ENCODE measurements around the gene EHBP1. TPM values are rescaled to one million over a fixed set of nuclear protein-coding genes. Genes with fewer than 3 reads are reported as not detected.
"Not testable (repeated sequence)": the region's sequence is repeated elsewhere in the genome, so short reads cannot be mapped to it uniquely, and the experiment has no call there.

The EHBP1 gene
- total RNA-seq, 3 donors from 2014 or later (not counting 1 experiment from before 2014, with no cell fraction given) = 22.4 to 33.4 (median 28.3) TPM

DNA sequence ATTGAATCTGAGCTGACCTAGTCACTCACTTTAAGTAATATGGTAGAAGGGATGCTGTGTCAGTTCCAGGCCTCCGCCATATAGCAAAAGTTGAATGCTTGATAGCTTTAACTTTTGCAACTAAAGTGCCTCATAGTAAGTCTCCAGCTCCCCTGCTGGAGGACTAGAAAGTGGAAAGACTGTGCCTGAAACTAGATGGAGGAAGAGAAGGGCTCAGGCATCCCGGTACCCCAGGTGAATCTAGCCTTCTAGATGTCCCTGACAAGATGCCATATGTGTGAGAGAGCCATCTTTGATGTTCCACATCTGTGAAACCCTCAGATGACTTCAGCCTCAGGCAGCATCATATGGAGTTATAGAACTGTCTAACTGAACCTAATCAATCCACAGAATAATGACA, 366.2 kb downstream of the EHBP1 start:
- no peaks in the 10 kb centered on the region for H3K9me3 Mint-ChIP-seq
- H3K27me3 Mint-ChIP-seq (ENCODE audit: low read depth in 2 of 2) = peaks cover 9 to 22% of the 10 kb centered on the region in 2 donors
- intact Hi-C loops (cut with micrococcal nuclease) = no loop called here
- no peaks in the 10 kb centered on the region for H3K4me1 Mint-ChIP-seq
- H3K27ac ChIP-seq (ENCODE audit: low read length) = no peak overlapping the region
- H3K36me3 ChIP-seq (ENCODE audit: control insufficient read depth, insufficient read depth, low read length) = no peaks in the 10 kb centered on the region
- H3K4me1 ChIP-seq (ENCODE audit: control insufficient read depth, insufficient read depth, low read length) = no peaks in the 10 kb centered on the region
- no peaks in the 10 kb centered on the region for H3K36me3 Mint-ChIP-seq
- no peak overlapping the region for H3K4me3 ChIP-seq (ENCODE audit: low read length)
- DNase-seq (no peak), ATAC-seq (no peak)
- no peaks in the 10 kb centered on the region for H3K9me3 ChIP-seq (ENCODE audit: control insufficient read depth, insufficient read depth, low read length)
- TF ChIP-seq, protein P1, sequence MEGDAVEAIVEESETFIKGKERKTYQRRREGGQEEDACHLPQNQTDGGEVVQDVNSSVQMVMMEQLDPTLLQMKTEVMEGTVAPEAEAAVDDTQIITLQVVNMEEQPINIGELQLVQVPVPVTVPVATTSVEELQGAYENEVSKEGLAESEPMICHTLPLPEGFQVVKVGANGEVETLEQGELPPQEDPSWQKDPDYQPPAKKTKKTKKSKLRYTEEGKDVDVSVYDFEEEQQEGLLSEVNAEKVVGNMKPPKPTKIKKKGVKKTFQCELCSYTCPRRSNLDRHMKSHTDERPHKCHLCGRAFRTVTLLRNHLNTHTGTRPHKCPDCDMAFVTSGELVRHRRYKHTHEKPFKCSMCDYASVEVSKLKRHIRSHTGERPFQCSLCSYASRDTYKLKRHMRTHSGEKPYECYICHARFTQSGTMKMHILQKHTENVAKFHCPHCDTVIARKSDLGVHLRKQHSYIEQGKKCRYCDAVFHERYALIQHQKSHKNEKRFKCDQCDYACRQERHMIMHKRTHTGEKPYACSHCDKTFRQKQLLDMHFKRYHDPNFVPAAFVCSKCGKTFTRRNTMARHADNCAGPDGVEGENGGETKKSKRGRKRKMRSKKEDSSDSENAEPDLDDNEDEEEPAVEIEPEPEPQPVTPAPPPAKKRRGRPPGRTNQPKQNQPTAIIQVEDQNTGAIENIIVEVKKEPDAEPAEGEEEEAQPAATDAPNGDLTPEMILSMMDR (IDR thresholded peaks at IDR 0.05) = no peak
- H3K27ac Mint-ChIP-seq = no peak overlapping the region
- WGBS (ENCODE audit: insufficient coverage) = 81% methylated on average over 2 of the region's 2 CpGs
- H3K4me3 Mint-ChIP-seq = no peak overlapping the region
- H3K27me3 ChIP-seq (ENCODE audit: control insufficient read depth, insufficient read depth, low read length) = peaks cover 6% of the 10 kb centered on the region

DNA sequence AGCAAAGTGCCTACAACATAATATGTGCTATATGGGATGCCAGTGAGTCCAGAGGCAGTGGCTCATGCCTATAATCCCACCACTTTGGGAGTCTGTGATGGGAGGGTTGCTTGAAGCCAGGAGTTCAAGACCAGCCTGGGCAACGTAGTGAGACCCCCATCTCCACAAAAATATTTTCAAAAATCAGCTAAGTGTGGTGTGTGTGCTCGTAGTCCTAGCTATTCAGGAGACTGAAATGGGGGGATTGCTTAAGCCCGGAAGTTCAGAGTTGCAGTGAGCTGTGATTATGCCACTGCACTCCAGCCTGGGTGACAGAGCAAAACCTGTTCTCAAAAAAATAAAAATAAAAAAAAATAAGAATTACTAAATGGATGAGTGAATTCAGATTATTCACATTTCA, 368.5 kb downstream of the EHBP1 start:
- no peaks in the 10 kb centered on the region for H3K36me3 ChIP-seq (ENCODE audit: control insufficient read depth, insufficient read depth, low read length)
- H3K9me3 Mint-ChIP-seq = no peaks in the 10 kb centered on the region
- no peaks in the 10 kb centered on the region for H3K36me3 Mint-ChIP-seq
- intact Hi-C loops (cut with micrococcal nuclease) = no loop called here
- H3K27me3 ChIP-seq (ENCODE audit: control insufficient read depth, insufficient read depth, low read length) = no peaks in the 10 kb centered on the region
- H3K4me3 ChIP-seq (ENCODE audit: low read length) = no peak overlapping the region
- TF ChIP-seq, protein P1 (IDR thresholded peaks at IDR 0.05) = no peak
- no peak overlapping the region for H3K4me3 Mint-ChIP-seq
- H3K27ac ChIP-seq (ENCODE audit: low read length) = no peak overlapping the region
- no peaks in the 10 kb centered on the region for H3K9me3 ChIP-seq (ENCODE audit: control insufficient read depth, insufficient read depth, low read length)
- no peaks in the 10 kb centered on the region for H3K4me1 ChIP-seq (ENCODE audit: control insufficient read depth, insufficient read depth, low read length)
- WGBS (ENCODE audit: insufficient coverage) = 100% methylated on average over 2 of the region's 3 CpGs
- ATAC-seq = no peak
- no peak overlapping the region for H3K27ac Mint-ChIP-seq
- DNase-seq = no peak
- H3K27me3 Mint-ChIP-seq (ENCODE audit: low read depth in 2 of 2) = peaks cover 3 to 28% of the 10 kb centered on the region in 2 donors
- H3K4me1 Mint-ChIP-seq = no peaks in the 10 kb centered on the region

DNA sequence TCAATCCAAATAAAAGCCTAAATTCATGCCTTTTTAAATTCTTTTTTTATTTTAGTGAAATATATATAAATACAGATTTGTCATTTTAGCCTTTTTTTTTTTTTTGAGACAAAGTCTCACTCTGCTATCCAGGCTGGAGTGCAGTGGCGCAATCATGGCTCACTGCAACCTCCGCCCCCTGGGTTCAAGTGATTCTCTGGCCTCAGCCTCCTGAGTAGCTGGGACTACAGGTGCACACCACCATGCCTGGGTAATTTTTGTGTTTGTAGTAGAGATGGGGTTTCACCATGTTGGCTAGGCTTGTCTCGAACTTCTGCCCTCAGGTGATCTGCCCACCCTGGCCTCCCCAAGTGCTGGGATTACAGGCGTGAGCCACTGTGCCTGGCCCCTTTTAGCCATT, 368.9 kb downstream of the EHBP1 start:
- not testable (repeated sequence) for H3K4me1 Mint-ChIP-seq; H3K27me3 ChIP-seq (ENCODE audit: control insufficient read depth, insufficient read depth, low read length); ATAC-seq

DNA sequence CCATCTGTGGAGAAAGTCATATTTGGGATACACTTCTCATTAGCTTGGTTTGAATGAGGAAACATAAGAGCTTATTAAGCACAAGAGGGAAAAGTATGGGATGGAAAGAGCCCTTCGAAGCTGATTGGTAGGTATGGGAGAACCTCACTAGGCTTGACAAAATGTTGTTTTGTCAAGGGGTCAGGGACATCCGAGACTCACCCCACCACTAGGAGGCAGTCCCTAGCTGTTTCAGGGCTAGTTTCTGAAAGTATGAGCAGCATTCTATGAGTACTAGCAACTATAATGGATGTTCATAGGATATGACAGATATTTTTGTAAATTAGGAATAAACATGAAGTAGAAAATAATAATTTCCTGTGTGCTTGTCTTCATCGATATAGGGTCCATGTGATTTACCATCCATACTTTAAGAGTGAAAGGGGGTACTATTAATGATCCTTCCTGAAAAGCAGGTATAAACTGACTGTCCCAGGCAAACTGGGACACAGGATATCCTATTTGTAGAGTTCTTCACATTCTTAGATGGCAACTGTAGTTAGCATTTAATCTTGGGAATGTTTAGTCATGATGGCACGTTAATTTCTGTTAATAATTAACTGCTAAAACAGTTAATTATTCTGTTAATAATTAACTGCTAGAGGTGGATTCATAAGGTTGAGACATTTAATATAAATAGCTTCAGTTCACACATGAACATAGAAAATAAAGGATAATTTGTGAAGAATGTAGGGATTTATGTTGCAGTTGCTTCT, 373.5 kb downstream of the EHBP1 start:
- intact Hi-C loops (cut with micrococcal nuclease) = no loop called here
- no peaks in the 10 kb centered on the region for H3K36me3 Mint-ChIP-seq
- no peaks in the 10 kb centered on the region for H3K4me1 ChIP-seq (ENCODE audit: control insufficient read depth, insufficient read depth, low read length)
- ATAC-seq (no peak), DNase-seq (no peak)
- WGBS (ENCODE audit: insufficient coverage) = 82% methylated on average over 2 of the region's 4 CpGs
- no peak overlapping the region for H3K4me3 Mint-ChIP-seq
- H3K9me3 Mint-ChIP-seq = no peaks in the 10 kb centered on the region
- no peaks in the 10 kb centered on the region for H3K9me3 ChIP-seq (ENCODE audit: control insufficient read depth, insufficient read depth, low read length)
- H3K27ac ChIP-seq (ENCODE audit: low read length) = no peak overlapping the region
- TF ChIP-seq, protein P1 (IDR thresholded peaks at IDR 0.05) = no peak
- H3K4me3 ChIP-seq (ENCODE audit: low read length) = no peak overlapping the region
- H3K4me1 Mint-ChIP-seq = no peaks in the 10 kb centered on the region
- H3K27ac Mint-ChIP-seq = no peak overlapping the region
- peaks cover 3 to 28% of the 10 kb centered on the region in 2 donors for H3K27me3 Mint-ChIP-seq (ENCODE audit: low read depth in 2 of 2)
- no peaks in the 10 kb centered on the region for H3K36me3 ChIP-seq (ENCODE audit: control insufficient read depth, insufficient read depth, low read length)
- H3K27me3 ChIP-seq (ENCODE audit: control insufficient read depth, insufficient read depth, low read length) = peaks cover 2% of the 10 kb centered on the region

More for the DNA sequence above, 368.9 kb downstream of the EHBP1 start:
- H3K4me3 Mint-ChIP-seq; H3K36me3 ChIP-seq (ENCODE audit: control insufficient read depth, insufficient read depth, low read length); H3K9me3 ChIP-seq (ENCODE audit: control insufficient read depth, insufficient read depth, low read length); H3K27ac Mint-ChIP-seq; DNase-seq; intact Hi-C loops (cut with micrococcal nuclease); H3K27ac ChIP-seq (ENCODE audit: low read length); H3K36me3 Mint-ChIP-seq; H3K4me1 ChIP-seq (ENCODE audit: control insufficient read depth, insufficient read depth, low read length); H3K4me3 ChIP-seq (ENCODE audit: low read length); H3K9me3 Mint-ChIP-seq: not testable (repeated sequence)
- H3K27me3 Mint-ChIP-seq (ENCODE audit: low read depth in 2 of 2) = peaks cover 3 to 28% of the 10 kb centered on the region in 2 donors
- 93% methylated on average over 4 of the region's 4 CpGs for WGBS (ENCODE audit: insufficient coverage)
